Trophoblast cell (in vitro differentiated cells and primary cell): ENCODE results near the gene BNC2.
"Not testable (repeated sequence)": the region's sequence is repeated elsewhere in the genome, so short reads cannot be mapped to it uniquely, and the experiment has no call there.

Experiments used
- DNase-seq, 2 donors: peaks; one replicate each; pipeline ENCODE4 v3.0.0-alpha.2; 2016
- H2AFZ ChIP-seq: 2 replicates; pipeline ENCODE4 v1.6.1; 2013; ENCODE audit warnings: low read length, moderate library complexity, mild to moderate bottlenecking; ENCODE audit not compliant: insufficient read depth, poor library complexity
- H2AK5ac ChIP-seq: 2 replicates; pipeline ENCODE4 v1.6.1; 2013; ENCODE audit warnings: mild to moderate bottlenecking, low read length
- H2BK120ac ChIP-seq: 2 replicates; pipeline ENCODE4 v1.6.1; 2013; ENCODE audit warnings: low read length, mild to moderate bottlenecking, moderate library complexity; ENCODE audit not compliant: insufficient read depth, poor library complexity
- H2BK12ac ChIP-seq: 2 replicates; pipeline ENCODE4 v1.6.1; 2013; ENCODE audit warnings: mild to moderate bottlenecking, low read length, moderate library complexity
- H2BK5ac ChIP-seq: 2 replicates; pipeline ENCODE4 v1.6.1; 2013; ENCODE audit warnings: low read length, low read depth, moderate library complexity, mild to moderate bottlenecking; ENCODE audit not compliant: poor library complexity
- H3K14ac ChIP-seq: 2 replicates; pipeline ENCODE4 v1.6.1; 2013; ENCODE audit warnings: mild to moderate bottlenecking, low read length
- H3K18ac ChIP-seq: 2 replicates; pipeline ENCODE4 v1.6.1; 2013; ENCODE audit warnings: mild to moderate bottlenecking, low read length
- H3K23ac ChIP-seq: 2 replicates; pipeline ENCODE4 v1.6.1; 2013; ENCODE audit warnings: low read length
- H3K27ac ChIP-seq: 2 replicates; pipeline ENCODE4 v1.5.1; 2013; ENCODE audit warnings: low read depth, mild to moderate bottlenecking, inconsistent platforms, low read length, moderate library complexity
- H3K27me3 ChIP-seq: 2 replicates; pipeline ENCODE4 v1.6.1; 2013; ENCODE audit warnings: inconsistent platforms, mild to moderate bottlenecking, low read length, moderate library complexity; ENCODE audit not compliant: insufficient read depth
- H3K36me3 ChIP-seq, 2 experiments: 1 replicate in 1 of 2; 2 replicates in 1 of 2; pipeline ENCODE4 v1.6.1; 2013; ENCODE audit warnings: low read length in 2 of 2, mild to moderate bottlenecking in 2 of 2, moderate library complexity in 1 of 2; ENCODE audit not compliant: insufficient read depth in 2 of 2, control insufficient read depth in 1 of 2
- H3K4ac ChIP-seq: 2 replicates; pipeline ENCODE4 v1.6.1; 2013; ENCODE audit warnings: low read depth, mild to moderate bottlenecking, low read length, moderate library complexity
- H3K4me1 ChIP-seq, 2 experiments: 1 replicate in 1 of 2; 2 replicates in 1 of 2; pipeline ENCODE4 v1.6.1; 2013; ENCODE audit warnings: low read length in 2 of 2, mild to moderate bottlenecking in 2 of 2, moderate library complexity in 1 of 2; ENCODE audit not compliant: insufficient read depth in 2 of 2, control insufficient read depth in 1 of 2
- H3K4me2 ChIP-seq: 2 replicates; pipeline ENCODE4 v1.6.1; 2013; ENCODE audit warnings: inconsistent platforms, mild to moderate bottlenecking, low read length, moderate library complexity
- H3K4me3 ChIP-seq: 2 replicates; pipeline ENCODE4 v1.5.1; 2013; ENCODE audit warnings: mild to moderate bottlenecking, low read depth, low read length, inconsistent platforms
- H3K79me1 ChIP-seq: one replicate; pipeline ENCODE4 v1.6.1; 2013; ENCODE audit warnings: low read length
- H3K79me2 ChIP-seq: 2 replicates; pipeline ENCODE4 v1.6.1; 2013; ENCODE audit warnings: low read length, mild to moderate bottlenecking; ENCODE audit not compliant: control insufficient read depth, insufficient read depth, poor library complexity
- H3K9ac ChIP-seq: 2 replicates; pipeline ENCODE4 v1.6.1; 2013; ENCODE audit warnings: mild to moderate bottlenecking, low read length
- H3K9me3 ChIP-seq: 2 replicates; pipeline ENCODE4 v1.6.1; 2013; ENCODE audit warnings: low read depth, mild to moderate bottlenecking, control low read depth, inconsistent platforms, low read length; ENCODE audit not compliant: insufficient read depth
- H4K12ac ChIP-seq: 2 replicates; pipeline ENCODE4 v1.6.1; 2013; ENCODE audit warnings: low read depth, mild to moderate bottlenecking, low read length, moderate library complexity
- H4K8ac ChIP-seq: 2 replicates; pipeline ENCODE4 v1.6.1; 2013; ENCODE audit warnings: low read depth, mild to moderate bottlenecking, low read length, moderate library complexity
- H4K91ac ChIP-seq: one replicate; pipeline ENCODE4 v1.6.1; 2013; ENCODE audit warnings: low read depth, mild to moderate bottlenecking, low read length, moderate library complexity
- WGBS: extraction: QIAGEN DNeasy Blood & Tissue Kit; methylation state at CpG from one replicate; pipeline ENCODE4 v1.1.7; 2013; ENCODE audit warnings: missing lambda C conversion rate; ENCODE audit not compliant: insufficient read length, insufficient coverage; ENCODE audit errors: extremely low coverage; 5-methylcytosine and 5-hydroxymethylcytosine counted together

BNC2 gene

GRCh38 chr9:16441791-16442190, 428.7 kb downstream of the BNC2 start:
- Histone ChIP-seq H3K14ac (no peak overlapping the region), H4K12ac (no peak overlapping the region), H2BK120ac (no peak overlapping the region), H3K36me3 (peaks cover 1 to 4% of the 10 kb centered on the region in 2 experiments), H3K23ac (no peak overlapping the region), H3K9ac (no peak overlapping the region), H3K9me3 (no peaks in the 10 kb centered on the region), H3K4me3 (no peak overlapping the region), H4K91ac (no peak overlapping the region), H2BK12ac (no peak overlapping the region), H4K8ac (no peak overlapping the region), H3K27ac (no peak overlapping the region), H3K4me2 (no peak overlapping the region), H3K79me2 (no peaks in the 10 kb centered on the region), H2AFZ (no peak overlapping the region), H3K4ac (no peak overlapping the region), H3K18ac (no peak overlapping the region), H2AK5ac (no peak overlapping the region), H3K4me1 (peaks cover 0 to 2% of the 10 kb centered on the region in 2 experiments), H3K79me1 (peaks cover 2% of the 10 kb centered on the region), H2BK5ac (no peak overlapping the region), H3K27me3 (no peaks in the 10 kb centered on the region)
- no CpG with 5 or more reads among the region's 4 CpGs for WGBS
- DNase-seq, result no peak

GRCh38 chr9:16438831-16439230, 431.6 kb downstream of the BNC2 start:
- H3K36me3 ChIP-seq, result peaks cover 1 to 13% of the 10 kb centered on the region in 2 experiments
- not testable (repeated sequence) for H2BK120ac ChIP-seq, H3K4me2 ChIP-seq, H3K4ac ChIP-seq, H2AFZ ChIP-seq, H4K91ac ChIP-seq, H3K4me1 ChIP-seq, H3K9me3 ChIP-seq, H3K14ac ChIP-seq, H3K27ac ChIP-seq, H4K8ac ChIP-seq, H3K4me3 ChIP-seq, H2BK5ac ChIP-seq, H4K12ac ChIP-seq, H2AK5ac ChIP-seq, H2BK12ac ChIP-seq, H3K79me1 ChIP-seq, H3K18ac ChIP-seq, H3K79me2 ChIP-seq, H3K23ac ChIP-seq, H3K9ac ChIP-seq, DNase-seq, H3K27me3 ChIP-seq
- WGBS, result no CpG with 5 or more reads among the region's 6 CpGs

DNA sequence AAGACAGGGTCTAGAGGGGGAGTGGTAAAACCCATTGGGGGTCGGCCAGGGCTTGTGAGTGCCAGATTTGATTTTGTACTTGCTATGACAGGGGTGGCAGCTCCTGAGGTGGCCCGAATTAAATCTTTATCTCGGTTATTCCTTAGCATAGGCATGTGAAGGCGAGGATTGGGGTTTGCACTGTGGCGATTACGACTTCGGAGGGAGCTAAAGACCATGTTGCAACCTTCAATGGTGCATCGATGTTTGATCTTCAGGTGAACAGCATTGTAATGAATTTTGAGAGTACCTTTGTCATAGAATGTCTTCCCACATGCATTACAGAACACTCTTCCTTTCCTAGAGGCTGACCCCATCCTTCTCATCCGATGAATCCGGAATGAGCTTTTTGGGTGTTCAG, 433.9 kb downstream of the BNC2 start:
- no peak overlapping the region for H3K27ac ChIP-seq
- peaks cover 1 to 13% of the 10 kb centered on the region in 2 experiments for H3K36me3 ChIP-seq
- no peak overlapping the region for H4K91ac ChIP-seq
- no peak for DNase-seq
- H3K9ac ChIP-seq, result no peak overlapping the region
- H3K79me1 ChIP-seq, result no peaks in the 10 kb centered on the region
- H2AK5ac ChIP-seq, result no peak overlapping the region
- H3K14ac ChIP-seq, result no peak overlapping the region
- no peak overlapping the region for H3K18ac ChIP-seq
- H3K27me3 ChIP-seq, result no peaks in the 10 kb centered on the region
- H2BK5ac ChIP-seq, result no peak overlapping the region
- no peak overlapping the region for H2BK12ac ChIP-seq
- peaks cover 0 to 3% of the 10 kb centered on the region in 2 experiments for H3K4me1 ChIP-seq
- WGBS, result no CpG with 5 or more reads among the region's 10 CpGs
- H3K9me3 ChIP-seq, result no peaks in the 10 kb centered on the region
- no peak overlapping the region for H3K4me3 ChIP-seq
- no peak overlapping the region for H2AFZ ChIP-seq
- H3K4me2 ChIP-seq, result no peak overlapping the region
- no peak overlapping the region for H3K23ac ChIP-seq
- no peak overlapping the region for H2BK120ac ChIP-seq
- H4K12ac ChIP-seq, result no peak overlapping the region
- no peak overlapping the region for H4K8ac ChIP-seq
- no peaks in the 10 kb centered on the region for H3K79me2 ChIP-seq
- H3K4ac ChIP-seq, result no peak overlapping the region

DNA sequence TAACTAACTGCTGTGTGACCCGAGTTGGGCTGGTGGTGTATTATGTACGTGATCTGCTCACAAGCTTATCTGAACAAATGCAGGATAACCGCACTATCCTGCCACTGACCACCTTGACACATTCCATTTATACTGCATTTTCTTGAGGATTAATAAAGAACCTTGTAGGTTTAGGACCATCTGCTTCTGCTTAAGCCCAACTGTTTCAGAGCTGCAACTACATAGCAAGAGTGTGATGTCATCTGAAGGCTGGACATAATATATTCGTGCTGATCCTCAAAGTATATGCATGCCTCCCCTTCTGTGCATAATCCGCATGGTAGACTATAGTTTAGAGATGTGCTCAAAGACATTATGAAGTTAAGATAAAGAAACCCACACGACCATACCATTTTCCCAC, 435.9 kb downstream of the BNC2 start:
- H3K79me1 ChIP-seq, result no peaks in the 10 kb centered on the region
- no peaks in the 10 kb centered on the region for H3K27me3 ChIP-seq
- H3K9ac ChIP-seq, result no peak overlapping the region
- H3K4me3 ChIP-seq, result no peak overlapping the region
- H3K27ac ChIP-seq, result no peak overlapping the region
- H2BK5ac ChIP-seq, result no peak overlapping the region
- no peak overlapping the region for H4K8ac ChIP-seq
- H3K4me2 ChIP-seq, result no peak overlapping the region
- H2AFZ ChIP-seq, result no peak overlapping the region
- 100% methylated on average over 1 of the region's 6 CpGs for WGBS
- H3K9me3 ChIP-seq, result no peaks in the 10 kb centered on the region
- H3K14ac ChIP-seq, result no peak overlapping the region
- DNase-seq, result peak in 1 of 2 donors; percentile 8
- no peaks in the 10 kb centered on the region for H3K79me2 ChIP-seq
- no peak overlapping the region for H4K91ac ChIP-seq
- H2BK120ac ChIP-seq, result no peak overlapping the region
- peaks cover 1 to 13% of the 10 kb centered on the region in 2 experiments for H3K36me3 ChIP-seq
- no peak overlapping the region for H3K4ac ChIP-seq
- no peak overlapping the region for H2AK5ac ChIP-seq
- H3K18ac ChIP-seq, result no peak overlapping the region
- peaks cover 0 to 3% of the 10 kb centered on the region in 2 experiments for H3K4me1 ChIP-seq
- no peak overlapping the region for H3K23ac ChIP-seq
- H4K12ac ChIP-seq, result no peak overlapping the region
- no peak overlapping the region for H2BK12ac ChIP-seq
